Measurements from ENCODE around the gene INHBE.

INHBE gene

DNA sequence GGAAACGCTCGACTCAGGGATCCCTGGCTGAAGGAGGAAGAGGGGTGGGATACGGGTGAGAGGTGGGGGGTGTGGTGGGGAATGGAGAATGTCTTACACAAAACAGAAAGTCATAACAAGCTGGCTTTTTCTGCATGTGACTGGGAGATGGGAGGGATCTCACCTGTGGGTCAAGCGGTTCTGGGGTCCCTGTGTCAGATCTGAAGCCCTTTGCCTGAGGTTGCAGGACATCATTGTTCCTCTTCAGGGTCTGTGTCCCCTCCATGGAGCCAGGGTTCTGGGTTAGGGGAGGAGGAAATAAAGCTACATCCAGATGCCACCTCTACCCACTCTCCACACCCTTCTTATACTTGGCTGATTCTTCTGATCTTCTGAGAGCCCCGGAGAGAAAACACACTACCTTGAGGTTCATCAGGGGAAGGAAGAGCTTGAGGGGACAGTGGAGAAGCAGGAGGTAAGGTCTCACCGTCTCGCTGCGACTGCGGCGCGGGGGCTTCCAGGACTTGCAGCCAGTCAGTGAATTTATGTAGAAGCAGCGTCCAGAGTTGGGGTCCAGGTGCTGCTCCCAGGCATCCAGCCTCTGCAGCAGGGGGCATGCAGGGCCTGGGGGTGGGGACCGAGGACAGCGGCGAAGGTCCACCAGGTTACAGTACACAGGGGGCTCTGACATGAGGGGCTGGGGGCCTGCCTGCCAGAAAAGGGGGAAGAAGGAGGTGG lies 22.0 kb downstream of the INHBE start:
- Histone ChIP-seq H3K4me3 (ENCODE audit: low read depth in 1 of 2, low read length in 2 of 2) (peak overlapping the region; percentile 39 to 74; a peak in 3 of 4 replicates), H4K20me1 (ENCODE audit: insufficient read depth, low read length) (no peaks in the 10 kb centered on the region), H3K9me3 (ENCODE audit: insufficient read depth, low read length, severe bottlenecking) (no peaks in the 10 kb centered on the region), H3K36me3 (ENCODE audit: insufficient read depth, low read length) (peaks cover 15% of the 10 kb centered on the region), H3K27me3 (ENCODE audit: insufficient read depth, low read length, poor library complexity) (no peaks in the 10 kb centered on the region), H3K79me2 (ENCODE audit: insufficient read depth, low read length) (peaks cover 14% of the 10 kb centered on the region), H3K9ac (ENCODE audit: low read depth, low read length) (peak overlapping the region; percentile 83), H3K4me1 (ENCODE audit: insufficient read depth, low read length) (peaks cover 31% of the 10 kb centered on the region), H2AFZ (ENCODE audit: low read depth, low read length) (peak overlapping the region; percentile 63), H3K27ac (ENCODE audit: low read length) (peak overlapping the region; percentile 91), H3K4me2 (ENCODE audit: insufficient read depth, low read length) (peak overlapping the region; percentile 90)
- DNase-seq (peak; percentile 35), ATAC-seq (ENCODE audit: insufficient read depth, low read depth) (peak; percentile 44)
- TF ChIP-seq, protein P1, sequence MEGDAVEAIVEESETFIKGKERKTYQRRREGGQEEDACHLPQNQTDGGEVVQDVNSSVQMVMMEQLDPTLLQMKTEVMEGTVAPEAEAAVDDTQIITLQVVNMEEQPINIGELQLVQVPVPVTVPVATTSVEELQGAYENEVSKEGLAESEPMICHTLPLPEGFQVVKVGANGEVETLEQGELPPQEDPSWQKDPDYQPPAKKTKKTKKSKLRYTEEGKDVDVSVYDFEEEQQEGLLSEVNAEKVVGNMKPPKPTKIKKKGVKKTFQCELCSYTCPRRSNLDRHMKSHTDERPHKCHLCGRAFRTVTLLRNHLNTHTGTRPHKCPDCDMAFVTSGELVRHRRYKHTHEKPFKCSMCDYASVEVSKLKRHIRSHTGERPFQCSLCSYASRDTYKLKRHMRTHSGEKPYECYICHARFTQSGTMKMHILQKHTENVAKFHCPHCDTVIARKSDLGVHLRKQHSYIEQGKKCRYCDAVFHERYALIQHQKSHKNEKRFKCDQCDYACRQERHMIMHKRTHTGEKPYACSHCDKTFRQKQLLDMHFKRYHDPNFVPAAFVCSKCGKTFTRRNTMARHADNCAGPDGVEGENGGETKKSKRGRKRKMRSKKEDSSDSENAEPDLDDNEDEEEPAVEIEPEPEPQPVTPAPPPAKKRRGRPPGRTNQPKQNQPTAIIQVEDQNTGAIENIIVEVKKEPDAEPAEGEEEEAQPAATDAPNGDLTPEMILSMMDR (IDR thresholded peaks at IDR 0.05; ENCODE audit: borderline replicate concordance, extremely low read depth, low read length, poor library complexity, severe bottlenecking), result no peak
- TF ChIP-seq EZH2 (IDR thresholded peaks at IDR 0.05; ENCODE audit: borderline replicate concordance, low read depth, low read length, severe bottlenecking), result no peak

DNA sequence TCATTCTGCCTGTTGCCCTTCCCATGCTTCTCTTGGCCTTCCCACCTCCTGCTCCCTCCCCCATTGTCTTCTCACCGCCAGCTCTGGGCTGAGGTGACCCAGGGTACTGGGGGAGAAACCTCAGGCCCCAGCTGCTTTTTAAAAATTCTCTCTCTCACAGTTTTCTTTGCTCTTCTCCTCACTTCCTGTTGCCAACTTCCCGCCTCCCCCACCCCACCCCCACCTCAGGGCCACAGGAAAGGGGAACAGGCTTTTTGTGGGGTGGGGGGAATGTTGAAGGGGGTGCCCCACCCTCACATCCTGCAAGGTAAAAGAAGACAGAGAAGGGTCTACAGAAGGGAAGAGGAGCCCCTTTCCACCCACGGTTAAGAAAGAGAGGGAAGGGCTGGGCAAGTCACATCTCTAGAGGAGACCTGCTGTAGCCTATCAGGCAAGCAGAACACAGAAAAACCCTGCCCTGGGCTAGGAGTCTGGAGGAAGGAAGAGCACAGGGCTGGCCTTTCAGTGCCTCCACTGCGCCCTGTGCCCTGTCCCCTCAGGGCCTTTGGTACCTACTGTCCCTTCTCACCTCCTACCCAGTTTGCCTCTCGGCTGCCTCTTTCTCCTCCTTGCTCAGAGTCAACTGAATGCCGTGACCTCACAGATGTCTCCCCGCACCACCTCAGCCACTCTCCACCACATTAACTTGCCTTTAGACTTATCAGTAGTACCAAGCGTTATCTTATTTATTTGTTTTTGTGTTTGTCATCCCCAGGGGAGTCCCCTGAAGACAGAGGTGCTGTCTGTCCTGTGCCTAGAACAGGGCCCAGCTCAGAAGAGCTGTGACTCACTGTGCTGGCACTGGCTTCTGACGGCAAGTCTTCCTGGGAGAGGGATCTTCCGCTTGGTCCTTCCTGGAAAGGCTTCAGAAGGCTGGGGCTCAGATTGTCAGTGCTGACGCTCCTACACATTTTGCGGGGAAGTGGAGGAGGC lies 22.9 kb downstream of the INHBE start:
- Histone ChIP-seq H3K27ac (ENCODE audit: low read length) (peak overlapping the region; percentile 91), H3K4me3 (ENCODE audit: low read depth in 1 of 2, low read length in 2 of 2) (peak overlapping the region; percentile 39 to 74; a peak in 3 of 4 replicates), H3K27me3 (ENCODE audit: insufficient read depth, low read length, poor library complexity) (no peaks in the 10 kb centered on the region), H3K79me2 (ENCODE audit: insufficient read depth, low read length) (peaks cover 14% of the 10 kb centered on the region), H3K36me3 (ENCODE audit: insufficient read depth, low read length) (peaks cover 15% of the 10 kb centered on the region), H3K9me3 (ENCODE audit: insufficient read depth, low read length, severe bottlenecking) (no peaks in the 10 kb centered on the region), H3K9ac (ENCODE audit: low read depth, low read length) (peak overlapping the region; percentile 83), H3K4me2 (ENCODE audit: insufficient read depth, low read length) (peak overlapping the region; percentile 90), H3K4me1 (ENCODE audit: insufficient read depth, low read length) (peaks cover 31% of the 10 kb centered on the region), H2AFZ (ENCODE audit: low read depth, low read length) (peak overlapping the region; percentile 63), H4K20me1 (ENCODE audit: insufficient read depth, low read length) (no peaks in the 10 kb centered on the region)
- TF ChIP-seq EZH2 (IDR thresholded peaks at IDR 0.05; ENCODE audit: borderline replicate concordance, low read depth, low read length, severe bottlenecking), result no peak
- TF ChIP-seq, protein P1 (IDR thresholded peaks at IDR 0.05; ENCODE audit: borderline replicate concordance, extremely low read depth, low read length, poor library complexity, severe bottlenecking), result no peak
- DNase-seq (peak; percentile 68), ATAC-seq (ENCODE audit: insufficient read depth, low read depth) (peak; percentile 81)

DNA sequence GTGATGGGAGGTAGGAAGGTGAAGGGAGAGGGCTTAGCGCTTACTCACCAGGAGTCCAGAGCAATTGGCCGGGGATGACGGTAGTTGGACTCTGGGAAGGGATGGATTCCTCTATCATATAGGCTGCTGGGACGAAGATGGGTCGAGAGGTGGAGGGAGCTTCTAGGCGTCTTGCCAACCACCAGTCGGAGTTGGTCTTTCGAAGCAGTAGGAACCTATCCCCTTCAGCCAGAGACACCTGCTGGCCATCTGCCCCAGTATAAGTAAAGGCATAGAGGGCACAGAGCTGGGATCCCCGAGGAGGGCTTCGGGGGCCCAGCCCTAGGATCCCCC lies 23.9 kb downstream of the INHBE start:
- no peak for TF ChIP-seq EZH2 (IDR thresholded peaks at IDR 0.05; ENCODE audit: borderline replicate concordance, low read depth, low read length, severe bottlenecking)
- TF ChIP-seq, protein P1 (IDR thresholded peaks at IDR 0.05; ENCODE audit: borderline replicate concordance, extremely low read depth, low read length, poor library complexity, severe bottlenecking), result no peak
- no peak overlapping the region for H3K4me2 ChIP-seq (ENCODE audit: insufficient read depth, low read length)
- H2AFZ ChIP-seq (ENCODE audit: low read depth, low read length), result no peak overlapping the region
- peaks cover 10% of the 10 kb centered on the region for H3K36me3 ChIP-seq (ENCODE audit: insufficient read depth, low read length)
- H3K4me3 ChIP-seq (ENCODE audit: low read depth in 1 of 2, low read length in 2 of 2), result no peak overlapping the region
- no peak overlapping the region for H3K9ac ChIP-seq (ENCODE audit: low read depth, low read length)
- H3K27me3 ChIP-seq (ENCODE audit: insufficient read depth, low read length, poor library complexity), result no peaks in the 10 kb centered on the region
- peaks cover 14% of the 10 kb centered on the region for H3K79me2 ChIP-seq (ENCODE audit: insufficient read depth, low read length)
- no peaks in the 10 kb centered on the region for H3K9me3 ChIP-seq (ENCODE audit: insufficient read depth, low read length, severe bottlenecking)
- peak overlapping the region; percentile 91; the same call in 1 of the 2 replicates for H3K27ac ChIP-seq (ENCODE audit: low read length)
- H4K20me1 ChIP-seq (ENCODE audit: insufficient read depth, low read length), result no peaks in the 10 kb centered on the region
- no peak for DNase-seq
- ATAC-seq (ENCODE audit: insufficient read depth, low read depth), result no peak
- H3K4me1 ChIP-seq (ENCODE audit: insufficient read depth, low read length), result peaks cover 31% of the 10 kb centered on the region
